HCT116 (cell line): Measurements from ENCODE around the gene RPL29. TPM values are rescaled to one million over a fixed set of nuclear protein-coding genes. Genes with fewer than 3 reads are reported as not detected.

Experiments used
- ATAC-seq: fragments of 200-7000 bp; cut with Tn5 transposase; 2 replicates; pipeline ENCODE4 v1.9.1; 2020; ENCODE audit warnings: mild to moderate bottlenecking, moderate library complexity
- BruUV-seq: library from RNA; stranded (reverse); fragments of 400-500 nt; replicated peaks from 2 replicates; lab custom pipeline; 2021; lab: Mats Ljungman, UMichigan
- CTCF ChIA-PET: fragments of 300-600 bp; sonication (Branson Sonifier 250); formaldehyde crosslinking; loops from one replicate; lab custom pipeline; 2021; ENCODE audit warnings: antibody characterized with exemption; lab: Charles Lee
- POLR2A ChIA-PET: fragments of 300-600, 350-600 bp; sonication (Branson Sonifier 250); formaldehyde crosslinking; loops from one replicate; lab custom pipeline; 2021; ENCODE audit warnings: antibody characterized with exemption; lab: Charles Lee
- RAD21 ChIA-PET, 2 experiments: fragments of 300-600 bp; sonication (Branson Sonifier 250); formaldehyde crosslinking; loops; one replicate each; lab custom pipeline; 2023; ENCODE audit warnings: low total read pairs in 2 of 2; ENCODE audit not compliant: uncharacterized antibody in 2 of 2, unreplicated experiment in 2 of 2, low non-redundant PET in 1 of 2; lab: Charles Lee
- DNase-seq: peaks from one replicate; pipeline ENCODE4 v3.0.0-alpha.2; 2010; ENCODE audit warnings: low read depth, low spot score
- H2AFZ ChIP-seq: fragments of 200-600 bp; shearing (Covaris generic), sonication (generic); 2 replicates; pipeline ENCODE4 v1.6.1; 2017; ENCODE audit warnings: low read depth, mixed run types, mixed read lengths, antibody characterized with exemption, low read length; ENCODE audit not compliant: poor library complexity, severe bottlenecking
- H3K27ac ChIP-seq: 2 replicates; pipeline ENCODE4 v1.5.1; 2012; ENCODE audit warnings: low read depth, low read length
- H3K27me3 ChIP-seq: fragments of 200-600 bp; sonication (generic); 2 replicates; pipeline ENCODE4 v1.6.1; 2016; ENCODE audit warnings: mixed run types, low read length, mixed read lengths; ENCODE audit not compliant: insufficient read depth
- H3K36me3 ChIP-seq, 2 experiments: fragments of 200-500 bp in 1 of 2; fragments of 200-600 bp in 1 of 2; sonication (Bioruptor generic) in 1 of 2; sonication (generic) in 1 of 2; 2 replicates each; pipeline versions ENCODE4 v1.5.1 to v1.6.1; 2014 to 2016; ENCODE audit warnings: low read length in 2 of 2, inconsistent platforms in 1 of 2, mixed read lengths in 1 of 2, mixed run types in 1 of 2; ENCODE audit not compliant: insufficient read depth in 2 of 2, control insufficient read depth in 1 of 2
- H3K4me1 ChIP-seq, 2 experiments: fragments of 200-600 bp in 1 of 2; sonication (generic) in 1 of 2; 2 replicates each; pipeline versions ENCODE4 v1.5.1 to v1.6.1; 2012 to 2017; ENCODE audit warnings: low read length in 2 of 2, inconsistent platforms in 1 of 2, mild to moderate bottlenecking in 1 of 2, mixed read lengths in 1 of 2, mixed run types in 1 of 2, moderate library complexity in 1 of 2; ENCODE audit not compliant: insufficient read depth in 2 of 2, control insufficient read depth in 1 of 2
- H3K4me2 ChIP-seq: fragments of 200-600 bp; sonication (generic); 2 replicates; pipeline ENCODE4 v1.6.1; 2017; ENCODE audit warnings: mixed run types, low read length, mixed read lengths
- H3K4me3 ChIP-seq, 2 experiments: fragments of 200-600 bp in 1 of 2; sonication (generic) in 1 of 2; replicated peaks in 1 of 2; 2 replicates each; pipeline ENCODE4 v1.5.1; 2011 to 2016; ENCODE audit warnings: low read length in 2 of 2, control low read depth in 1 of 2, low read depth in 1 of 2, mild to moderate bottlenecking in 1 of 2, mixed read lengths in 1 of 2, mixed run types in 1 of 2
- H3K79me2 ChIP-seq: fragments of 200-600 bp; sonication (generic); 2 replicates; pipeline ENCODE4 v1.6.1; 2017; ENCODE audit warnings: mild to moderate bottlenecking, mixed run types, low read length, moderate library complexity, mixed read lengths; ENCODE audit not compliant: insufficient read depth
- H3K9ac ChIP-seq: fragments of 200-600 bp; sonication (generic); 2 replicates; pipeline ENCODE4 v1.6.1; 2016; ENCODE audit warnings: low read length, mixed read lengths
- H3K9me2 ChIP-seq: fragments of 200-600 bp; sonication (generic), shearing (Covaris generic); 2 replicates; pipeline ENCODE4 v1.6.1; 2017; ENCODE audit warnings: mixed run types, mild to moderate bottlenecking, moderate library complexity; ENCODE audit not compliant: insufficient read depth
- H3K9me3 ChIP-seq, 2 experiments: fragments of 200-500 bp in 1 of 2; fragments of 200-600 bp in 1 of 2; sonication (Bioruptor generic) in 1 of 2; sonication (generic) in 1 of 2; 2 replicates each; pipeline ENCODE4 v1.6.1; 2014 to 2017; ENCODE audit warnings: low read length in 2 of 2, mixed read lengths in 2 of 2, inconsistent platforms in 1 of 2, low read depth in 1 of 2, mild to moderate bottlenecking in 1 of 2, mixed run types in 1 of 2, moderate library complexity in 1 of 2; ENCODE audit not compliant: control insufficient read depth in 1 of 2, insufficient read depth in 1 of 2
- H4K20me1 ChIP-seq: fragments of 200-600 bp; sonication (generic), shearing (Covaris generic); 2 replicates; pipeline ENCODE4 v1.6.1; 2017; ENCODE audit warnings: mixed run types, mild to moderate bottlenecking, moderate library complexity; ENCODE audit not compliant: insufficient read depth
- ATF3 ChIP-seq: IDR thresholded peaks from 2 replicates; pipeline ENCODE4 v1.6.1; 2012
- CEBPB ChIP-seq: IDR thresholded peaks from 2 replicates; pipeline ENCODE4 v1.6.1; 2012; ENCODE audit warnings: low read depth
- CTCF ChIP-seq, 3 experiments: fragments of 200-600 bp in 1 of 3; sonication (generic) in 1 of 3; IDR thresholded peaks in 2 of 3; conservative IDR thresholded peaks in 1 of 3; 2 replicates each; pipeline ENCODE4 v1.5.1; 2012 to 2017; ENCODE audit warnings: low read depth in 2 of 3, low read length in 2 of 3, antibody characterized with exemption in 1 of 3, borderline replicate concordance in 1 of 3, control low read depth in 1 of 3, mild to moderate bottlenecking in 1 of 3, mixed read lengths in 1 of 3, mixed run types in 1 of 3, moderate library complexity in 1 of 3; ENCODE audit not compliant: insufficient read depth in 1 of 3
- EZH2 ChIP-seq: fragments of 200-600 bp; sonication (generic); IDR thresholded peaks from 2 replicates; pipeline ENCODE4 v1.6.1; 2017; ENCODE audit warnings: antibody characterized with exemption, mixed run types
- POLR2A ChIP-seq: IDR thresholded peaks from 2 replicates; pipeline ENCODE4 v1.7.0; 2011; ENCODE audit warnings: borderline replicate concordance; ENCODE audit not compliant: insufficient read depth, insufficient read length; ENCODE audit errors: extremely low read depth
- POLR2AphosphoS5 ChIP-seq: IDR thresholded peaks from 2 replicates; pipeline ENCODE4 v1.6.1; 2011; ENCODE audit warnings: mild to moderate bottlenecking, low read depth, low read length, moderate library complexity
- SIN3A ChIP-seq: IDR thresholded peaks from 2 replicates; pipeline ENCODE4 v1.6.1; 2012; ENCODE audit warnings: low read depth
- TCF7L2 ChIP-seq: IDR thresholded peaks from 2 replicates; pipeline ENCODE4 v1.7.0; 2011; ENCODE audit warnings: borderline replicate concordance, inconsistent platforms; ENCODE audit not compliant: insufficient read depth, insufficient read length; ENCODE audit errors: extremely low read depth
- intact Hi-C: fragments of 100-400 bp; cut with micrococcal nuclease; formaldehyde crosslinking; loops from 2 replicates; pipeline ENCODE4 v1.10.0; 2022
- total RNA-seq: library from RNA; stranded (reverse); gene quantifications from one replicate; pipeline ENCODE4 v1.2.1, GENCODE V29; 2021; ENCODE audit not compliant: unreplicated experiment
- TF ChIP-seq, protein P1 (sequence below): IDR thresholded peaks from 2 replicates; pipeline ENCODE4 v1.6.1; 2012

RPL29 gene
- total RNA-seq, 1 experiment from 2014 or later, result 1,880 TPM

- intact Hi-C loops, result no loop called here
- POLR2A ChIA-PET, result interaction anchor here (0.8 kb wide), 1 partner anchor 51 kb away, joined by 3 read pairs; no protein-coding TSS in a partner anchor
Observed at GRCh38 chr3:52006017-52006819, 10.5 kb upstream of the RPL29 start.

DNA sequence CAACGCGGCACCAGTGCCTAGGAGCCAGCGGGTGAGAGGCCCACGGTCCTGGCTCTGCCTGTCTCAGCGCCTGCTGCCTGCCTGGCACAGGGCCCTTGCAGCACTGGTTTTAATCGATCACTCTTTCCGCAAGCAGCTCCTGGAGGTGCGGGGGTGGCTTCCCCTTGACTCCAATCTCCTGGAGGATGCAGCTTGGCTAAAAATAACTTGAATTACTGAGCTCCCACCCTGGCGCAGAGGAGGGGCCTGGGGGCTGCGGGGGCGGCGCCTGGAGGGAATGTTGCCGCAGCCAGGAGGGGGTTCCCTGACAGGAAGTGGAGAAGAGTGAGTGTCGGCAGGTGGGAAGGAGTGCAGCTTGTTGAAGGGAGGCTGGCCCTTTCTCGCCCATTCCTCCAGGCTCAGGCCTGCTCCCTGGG, 9.9 kb upstream of the RPL29 start:
- no peak overlapping the region for H3K4me3 ChIP-seq
- ChIA-PET CTCF (interaction anchor here (0.8 kb wide), 1 partner anchor 23 kb away, joined by 3 read pairs; no protein-coding TSS in a partner anchor), RAD21 (no interaction called here), POLR2A (interaction anchor here (0.8 kb wide), 1 partner anchor 52 kb away, joined by 3 read pairs; no protein-coding TSS in a partner anchor)
- no TSS peak for BruUV-seq
- no peak for DNase-seq
- H3K4me2 ChIP-seq, result peak overlapping the region; percentile 43
- H3K4me1 ChIP-seq, result peaks cover 4 to 23% of the 10 kb centered on the region in 2 experiments
- TF ChIP-seq SIN3A, result no peak
- TF ChIP-seq, protein P1, sequence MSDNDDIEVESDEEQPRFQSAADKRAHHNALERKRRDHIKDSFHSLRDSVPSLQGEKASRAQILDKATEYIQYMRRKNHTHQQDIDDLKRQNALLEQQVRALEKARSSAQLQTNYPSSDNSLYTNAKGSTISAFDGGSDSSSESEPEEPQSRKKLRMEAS, result no peak
- no peak for TF ChIP-seq CTCF (IDR thresholded peaks at IDR 0.05 in 2 of 3, conservative IDR thresholded peaks at IDR 0.05 in 1 of 3; ENCODE audit: borderline replicate concordance in 1 of 3, insufficient read depth in 1 of 3, low read depth in 2 of 3, low read length in 2 of 3)
- no peak for TF ChIP-seq TCF7L2
- ATAC-seq, result no peak
- H3K9me3 ChIP-seq, result no peaks in the 10 kb centered on the region
- H3K27ac ChIP-seq, result no peak overlapping the region
- intact Hi-C loops, result no loop called here
- H3K36me3 ChIP-seq, result no peaks in the 10 kb centered on the region
- no peak overlapping the region for H3K9ac ChIP-seq
- no peaks in the 10 kb centered on the region for H3K79me2 ChIP-seq
- H2AFZ ChIP-seq, result no peak overlapping the region
- no peaks in the 10 kb centered on the region for H4K20me1 ChIP-seq
- H3K27me3 ChIP-seq, result no peaks in the 10 kb centered on the region
- no peaks in the 10 kb centered on the region for H3K9me2 ChIP-seq

More at GRCh38 chr3:52006017-52006819, 10.5 kb upstream of the RPL29 start:
- Histone ChIP-seq H3K4me2 (peak overlapping the region; percentile 43), H3K27ac (no peak overlapping the region), H4K20me1 (no peaks in the 10 kb centered on the region), H3K9ac (no peak overlapping the region), H2AFZ (no peak overlapping the region), H3K9me2 (no peaks in the 10 kb centered on the region), H3K27me3 (no peaks in the 10 kb centered on the region), H3K36me3 (no peaks in the 10 kb centered on the region), H3K79me2 (no peaks in the 10 kb centered on the region), H3K4me3 (no peak overlapping the region), H3K4me1 (peaks cover 4 to 20% of the 10 kb centered on the region in 2 experiments), H3K9me3 (no peaks in the 10 kb centered on the region)
- ChIA-PET CTCF (interaction anchor here (0.8 kb wide), 1 partner anchor 24 kb away, joined by 3 read pairs; no protein-coding TSS in a partner anchor), RAD21 (no interaction called here)
- BruUV-seq, result no TSS peak
- DNase-seq (no peak), ATAC-seq (no peak)
- no peak for TF ChIP-seq EZH2
- TF ChIP-seq SIN3A, result no peak
- TF ChIP-seq POLR2AphosphoS5, result no peak
- TF ChIP-seq CEBPB, result no peak
- TF ChIP-seq TCF7L2, result no peak
- TF ChIP-seq ATF3, result no peak
- TF ChIP-seq, protein P1, result no peak
- no peak for TF ChIP-seq POLR2A
